ENCODE results near the gene SLC2A9.

DNA sequence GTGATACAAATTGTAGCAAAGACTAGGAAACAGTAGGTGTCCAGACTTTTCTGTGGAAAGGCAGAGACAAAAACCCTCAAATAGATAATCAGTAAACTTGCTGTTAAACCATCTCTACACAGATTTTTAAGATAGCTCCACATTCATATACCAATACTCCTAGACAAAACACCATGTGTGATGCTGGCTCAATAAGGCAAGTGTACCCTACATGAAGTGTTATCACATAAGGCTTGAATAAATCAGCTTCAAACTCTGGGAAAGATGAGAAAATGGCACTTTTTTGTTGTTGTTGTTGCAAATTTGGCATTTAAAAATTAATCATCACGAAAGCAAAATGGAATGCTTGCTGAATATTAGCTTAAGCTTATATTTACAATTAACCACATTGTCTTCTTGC, 194.7 kb downstream of the SLC2A9 start:
- TF ChIP-seq POLR2AphosphoS5 (IDR thresholded peaks at IDR 0.05; ENCODE audit: low read depth, low read length) (no peak), SIN3A (IDR thresholded peaks at IDR 0.05; ENCODE audit: borderline replicate concordance, insufficient read depth, low read length) (no peak), TAF1 (IDR thresholded peaks at IDR 0.05; ENCODE audit: borderline replicate concordance, insufficient read depth, low read length) (no peak)
- TF ChIP-seq, protein P1, sequence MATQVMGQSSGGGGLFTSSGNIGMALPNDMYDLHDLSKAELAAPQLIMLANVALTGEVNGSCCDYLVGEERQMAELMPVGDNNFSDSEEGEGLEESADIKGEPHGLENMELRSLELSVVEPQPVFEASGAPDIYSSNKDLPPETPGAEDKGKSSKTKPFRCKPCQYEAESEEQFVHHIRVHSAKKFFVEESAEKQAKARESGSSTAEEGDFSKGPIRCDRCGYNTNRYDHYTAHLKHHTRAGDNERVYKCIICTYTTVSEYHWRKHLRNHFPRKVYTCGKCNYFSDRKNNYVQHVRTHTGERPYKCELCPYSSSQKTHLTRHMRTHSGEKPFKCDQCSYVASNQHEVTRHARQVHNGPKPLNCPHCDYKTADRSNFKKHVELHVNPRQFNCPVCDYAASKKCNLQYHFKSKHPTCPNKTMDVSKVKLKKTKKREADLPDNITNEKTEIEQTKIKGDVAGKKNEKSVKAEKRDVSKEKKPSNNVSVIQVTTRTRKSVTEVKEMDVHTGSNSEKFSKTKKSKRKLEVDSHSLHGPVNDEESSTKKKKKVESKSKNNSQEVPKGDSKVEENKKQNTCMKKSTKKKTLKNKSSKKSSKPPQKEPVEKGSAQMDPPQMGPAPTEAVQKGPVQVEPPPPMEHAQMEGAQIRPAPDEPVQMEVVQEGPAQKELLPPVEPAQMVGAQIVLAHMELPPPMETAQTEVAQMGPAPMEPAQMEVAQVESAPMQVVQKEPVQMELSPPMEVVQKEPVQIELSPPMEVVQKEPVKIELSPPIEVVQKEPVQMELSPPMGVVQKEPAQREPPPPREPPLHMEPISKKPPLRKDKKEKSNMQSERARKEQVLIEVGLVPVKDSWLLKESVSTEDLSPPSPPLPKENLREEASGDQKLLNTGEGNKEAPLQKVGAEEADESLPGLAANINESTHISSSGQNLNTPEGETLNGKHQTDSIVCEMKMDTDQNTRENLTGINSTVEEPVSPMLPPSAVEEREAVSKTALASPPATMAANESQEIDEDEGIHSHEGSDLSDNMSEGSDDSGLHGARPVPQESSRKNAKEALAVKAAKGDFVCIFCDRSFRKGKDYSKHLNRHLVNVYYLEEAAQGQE (IDR thresholded peaks at IDR 0.05; ENCODE audit: insufficient read depth in 1 of 2, low read depth in 2 of 2, low read length in 2 of 2) = no peak
